Measurements from ENCODE around the gene PEX16. TPM values are rescaled to one million over a fixed set of nuclear protein-coding genes. Genes with fewer than 3 reads are reported as not detected.

PEX16 gene
- total and polyA plus RNA-seq, 9 of the 15 experiments (the other 6 are each of a cell fraction or from before 2014, with no cell fraction given) = 1.5 to 43.9 (median 14.6) TPM

DNA sequence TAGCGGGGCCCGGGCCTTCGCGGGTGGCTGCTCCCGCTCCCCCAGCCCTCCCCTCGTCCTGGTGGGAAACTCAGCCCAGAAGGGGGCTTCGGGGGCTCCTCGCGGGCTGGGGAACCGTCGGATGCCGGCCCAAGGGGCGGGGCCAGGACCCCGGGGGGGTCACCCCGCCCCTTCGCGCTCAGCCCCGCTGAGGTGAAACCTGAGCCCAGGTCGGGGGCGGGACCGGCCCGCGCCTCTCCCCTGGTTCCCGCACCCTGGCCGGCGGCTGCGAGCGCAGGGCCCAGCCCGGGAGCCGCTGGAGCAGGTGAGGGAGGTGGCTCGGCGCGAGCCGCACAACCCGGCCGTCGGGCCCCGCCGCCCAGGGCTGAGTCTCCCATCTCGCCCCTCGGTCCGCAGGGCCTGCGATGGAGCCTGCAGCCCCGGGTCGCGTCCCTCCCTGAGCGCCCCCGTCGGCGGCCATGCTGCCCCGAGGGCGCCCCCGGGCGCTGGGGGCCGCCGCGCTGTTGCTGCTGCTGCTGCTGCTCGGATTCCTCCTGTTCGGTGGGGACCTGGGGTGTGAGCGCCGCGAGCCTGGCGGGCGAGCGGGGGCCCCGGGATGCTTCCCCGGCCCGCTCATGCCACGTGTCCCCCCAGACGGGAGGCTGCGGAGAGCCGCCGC lies 4.9 kb upstream of the PEX16 start, which contains the start of gene LARGE2 (continued):
- TF ChIP-seq, protein P1, sequence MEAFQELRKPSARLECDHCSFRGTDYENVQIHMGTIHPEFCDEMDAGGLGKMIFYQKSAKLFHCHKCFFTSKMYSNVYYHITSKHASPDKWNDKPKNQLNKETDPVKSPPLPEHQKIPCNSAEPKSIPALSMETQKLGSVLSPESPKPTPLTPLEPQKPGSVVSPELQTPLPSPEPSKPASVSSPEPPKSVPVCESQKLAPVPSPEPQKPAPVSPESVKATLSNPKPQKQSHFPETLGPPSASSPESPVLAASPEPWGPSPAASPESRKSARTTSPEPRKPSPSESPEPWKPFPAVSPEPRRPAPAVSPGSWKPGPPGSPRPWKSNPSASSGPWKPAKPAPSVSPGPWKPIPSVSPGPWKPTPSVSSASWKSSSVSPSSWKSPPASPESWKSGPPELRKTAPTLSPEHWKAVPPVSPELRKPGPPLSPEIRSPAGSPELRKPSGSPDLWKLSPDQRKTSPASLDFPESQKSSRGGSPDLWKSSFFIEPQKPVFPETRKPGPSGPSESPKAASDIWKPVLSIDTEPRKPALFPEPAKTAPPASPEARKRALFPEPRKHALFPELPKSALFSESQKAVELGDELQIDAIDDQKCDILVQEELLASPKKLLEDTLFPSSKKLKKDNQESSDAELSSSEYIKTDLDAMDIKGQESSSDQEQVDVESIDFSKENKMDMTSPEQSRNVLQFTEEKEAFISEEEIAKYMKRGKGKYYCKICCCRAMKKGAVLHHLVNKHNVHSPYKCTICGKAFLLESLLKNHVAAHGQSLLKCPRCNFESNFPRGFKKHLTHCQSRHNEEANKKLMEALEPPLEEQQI (IDR thresholded peaks at IDR 0.05) = no peak
- TF ChIP-seq SMAD1 (IDR thresholded peaks at IDR 0.05; ENCODE audit: low read depth, low read length, partially characterized antibody) (no peak), BHLHE40 (IDR thresholded peaks at IDR 0.05; ENCODE audit: low read length) (no peak), MAZ (CRISPR knock-in tag; conservative IDR thresholded peaks at IDR 0.05 in 1 of 2, IDR thresholded peaks at IDR 0.05 in 1 of 2) (peak in 1 of 2 experiments; percentile 87; a peak in 2 of 4 replicates), NONO (IDR thresholded peaks at IDR 0.05; ENCODE audit: low read depth in 2 of 2, low read length in 1 of 2) (0 out of 4 replicates have a peak, but pooled peaks of 1 of the 2 experiments have one; percentile 44), TARDBP (IDR thresholded peaks at IDR 0.05) (0 out of 2 replicates have a peak, but pooled peaks have one; percentile 34), HDAC8 (tag; IDR thresholded peaks at IDR 0.05) (no peak), RFX7 (CRISPR knock-in tag; IDR thresholded peaks at IDR 0.05) (no peak), ZNF384 (IDR thresholded peaks at IDR 0.05; ENCODE audit: low read depth, low read length) (no peak), ZNF699 (CRISPR knock-in tag; IDR thresholded peaks at IDR 0.05; ENCODE audit: insufficient replicate concordance) (no peak)
- TF ChIP-seq, protein P2, sequence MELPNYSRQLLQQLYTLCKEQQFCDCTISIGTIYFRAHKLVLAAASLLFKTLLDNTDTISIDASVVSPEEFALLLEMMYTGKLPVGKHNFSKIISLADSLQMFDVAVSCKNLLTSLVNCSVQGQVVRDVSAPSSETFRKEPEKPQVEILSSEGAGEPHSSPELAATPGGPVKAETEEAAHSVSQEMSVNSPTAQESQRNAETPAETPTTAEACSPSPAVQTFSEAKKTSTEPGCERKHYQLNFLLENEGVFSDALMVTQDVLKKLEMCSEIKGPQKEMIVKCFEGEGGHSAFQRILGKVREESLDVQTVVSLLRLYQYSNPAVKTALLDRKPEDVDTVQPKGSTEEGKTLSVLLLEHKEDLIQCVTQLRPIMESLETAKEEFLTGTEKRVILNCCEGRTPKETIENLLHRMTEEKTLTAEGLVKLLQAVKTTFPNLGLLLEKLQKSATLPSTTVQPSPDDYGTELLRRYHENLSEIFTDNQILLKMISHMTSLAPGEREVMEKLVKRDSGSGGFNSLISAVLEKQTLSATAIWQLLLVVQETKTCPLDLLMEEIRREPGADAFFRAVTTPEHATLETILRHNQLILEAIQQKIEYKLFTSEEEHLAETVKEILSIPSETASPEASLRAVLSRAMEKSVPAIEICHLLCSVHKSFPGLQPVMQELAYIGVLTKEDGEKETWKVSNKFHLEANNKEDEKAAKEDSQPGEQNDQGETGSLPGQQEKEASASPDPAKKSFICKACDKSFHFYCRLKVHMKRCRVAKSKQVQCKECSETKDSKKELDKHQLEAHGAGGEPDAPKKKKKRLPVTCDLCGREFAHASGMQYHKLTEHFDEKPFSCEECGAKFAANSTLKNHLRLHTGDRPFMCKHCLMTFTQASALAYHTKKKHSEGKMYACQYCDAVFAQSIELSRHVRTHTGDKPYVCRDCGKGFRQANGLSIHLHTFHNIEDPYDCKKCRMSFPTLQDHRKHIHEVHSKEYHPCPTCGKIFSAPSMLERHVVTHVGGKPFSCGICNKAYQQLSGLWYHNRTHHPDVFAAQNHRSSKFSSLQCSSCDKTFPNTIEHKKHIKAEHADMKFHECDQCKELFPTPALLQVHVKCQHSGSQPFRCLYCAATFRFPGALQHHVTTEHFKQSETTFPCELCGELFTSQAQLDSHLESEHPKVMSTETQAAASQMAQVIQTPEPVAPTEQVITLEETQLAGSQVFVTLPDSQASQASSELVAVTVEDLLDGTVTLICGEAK (IDR thresholded peaks at IDR 0.05) = no peak
- TF ChIP-seq, protein P2 (CRISPR knock-in tag; IDR thresholded peaks at IDR 0.05) = no peak

Measured in K562 (cell line).